IMR-90 (cell line): Measurements from ENCODE around the gene SLC31A1.

ENCODE experiments used
- BHLHE40 ChIP-seq: fragments of 150-350 bp; IDR thresholded peaks from 2 replicates; pipeline ENCODE4 v1.6.1; 2016; ENCODE audit warnings: mild to moderate bottlenecking, low read depth, low read length
- CEBPB ChIP-seq: IDR thresholded peaks from 2 replicates; pipeline ENCODE4 v1.6.1; 2012; ENCODE audit warnings: low read depth, low read length, improper control_type of control experiment
- CHD1 ChIP-seq: IDR thresholded peaks from 2 replicates; pipeline ENCODE4 v1.6.1; 2012; ENCODE audit warnings: low read depth, low read length, improper control_type of control experiment
- FOS ChIP-seq: fragments of 150-350 bp; IDR thresholded peaks from 2 replicates; pipeline ENCODE4 v1.6.1; 2016; ENCODE audit warnings: low read depth, low read length
- MAFK ChIP-seq: IDR thresholded peaks from 2 replicates; pipeline ENCODE4 v1.6.1; 2012; ENCODE audit warnings: low read depth, low read length, improper control_type of control experiment
- NFE2L2 ChIP-seq: fragments of 150-350 bp; IDR thresholded peaks from 2 replicates; pipeline ENCODE4 v1.6.1; 2016; ENCODE audit warnings: low read depth, mild to moderate bottlenecking, low read length
- POLR2A ChIP-seq: IDR thresholded peaks from 2 replicates; pipeline ENCODE4 v1.6.1; 2012; ENCODE audit warnings: mild to moderate bottlenecking, low read depth, low read length
- RAD21 ChIP-seq: IDR thresholded peaks from 2 replicates; pipeline ENCODE4 v1.6.1; 2012; ENCODE audit warnings: low read length, improper control_type of control experiment
- SMC3 ChIP-seq: fragments of 150-350 bp; IDR thresholded peaks from 2 replicates; pipeline ENCODE4 v1.6.1; 2016; ENCODE audit warnings: low read depth, mild to moderate bottlenecking, antibody characterized with exemption, low read length, moderate library complexity
- TF ChIP-seq, protein P1 (sequence below): fragments of 150-350 bp; IDR thresholded peaks from 2 replicates; pipeline ENCODE4 v1.6.1; 2016; ENCODE audit warnings: low read depth, mild to moderate bottlenecking, low read length, moderate library complexity, borderline replicate concordance
- TF ChIP-seq, protein P2 (sequence below): conservative IDR thresholded peaks from 2 replicates; pipeline ENCODE4 v1.5.1; 2012; ENCODE audit warnings: mild to moderate bottlenecking, low read depth, low read length, improper control_type of control experiment
- TF ChIP-seq, protein P3 (sequence below): fragments of 150-350 bp; IDR thresholded peaks from 2 replicates; pipeline ENCODE4 v1.6.1; 2017; ENCODE audit warnings: mild to moderate bottlenecking, antibody characterized with exemption, low read length, low read depth

DNA sequence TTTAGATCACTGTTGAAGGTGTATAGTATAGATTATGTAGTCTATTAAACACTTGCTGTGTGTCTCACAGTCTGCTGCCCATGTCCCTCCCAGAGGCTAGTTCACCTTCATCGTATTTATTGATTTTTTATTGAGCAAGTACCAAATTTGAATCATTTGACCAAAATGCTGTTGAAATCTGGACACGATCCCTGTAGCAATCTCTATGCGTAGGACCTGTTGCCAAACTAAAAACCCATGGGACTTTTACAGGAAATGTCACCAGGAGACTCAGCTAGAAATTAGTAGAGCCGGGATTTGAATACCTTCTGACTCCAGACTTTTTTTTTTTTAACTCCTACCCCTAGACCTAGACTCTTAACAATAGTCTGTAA lies 17.5 kb downstream of the SLC31A1 start:
- TF ChIP-seq, protein P1, sequence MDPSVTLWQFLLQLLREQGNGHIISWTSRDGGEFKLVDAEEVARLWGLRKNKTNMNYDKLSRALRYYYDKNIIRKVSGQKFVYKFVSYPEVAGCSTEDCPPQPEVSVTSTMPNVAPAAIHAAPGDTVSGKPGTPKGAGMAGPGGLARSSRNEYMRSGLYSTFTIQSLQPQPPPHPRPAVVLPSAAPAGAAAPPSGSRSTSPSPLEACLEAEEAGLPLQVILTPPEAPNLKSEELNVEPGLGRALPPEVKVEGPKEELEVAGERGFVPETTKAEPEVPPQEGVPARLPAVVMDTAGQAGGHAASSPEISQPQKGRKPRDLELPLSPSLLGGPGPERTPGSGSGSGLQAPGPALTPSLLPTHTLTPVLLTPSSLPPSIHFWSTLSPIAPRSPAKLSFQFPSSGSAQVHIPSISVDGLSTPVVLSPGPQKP: no peak
- TF ChIP-seq, protein P2, sequence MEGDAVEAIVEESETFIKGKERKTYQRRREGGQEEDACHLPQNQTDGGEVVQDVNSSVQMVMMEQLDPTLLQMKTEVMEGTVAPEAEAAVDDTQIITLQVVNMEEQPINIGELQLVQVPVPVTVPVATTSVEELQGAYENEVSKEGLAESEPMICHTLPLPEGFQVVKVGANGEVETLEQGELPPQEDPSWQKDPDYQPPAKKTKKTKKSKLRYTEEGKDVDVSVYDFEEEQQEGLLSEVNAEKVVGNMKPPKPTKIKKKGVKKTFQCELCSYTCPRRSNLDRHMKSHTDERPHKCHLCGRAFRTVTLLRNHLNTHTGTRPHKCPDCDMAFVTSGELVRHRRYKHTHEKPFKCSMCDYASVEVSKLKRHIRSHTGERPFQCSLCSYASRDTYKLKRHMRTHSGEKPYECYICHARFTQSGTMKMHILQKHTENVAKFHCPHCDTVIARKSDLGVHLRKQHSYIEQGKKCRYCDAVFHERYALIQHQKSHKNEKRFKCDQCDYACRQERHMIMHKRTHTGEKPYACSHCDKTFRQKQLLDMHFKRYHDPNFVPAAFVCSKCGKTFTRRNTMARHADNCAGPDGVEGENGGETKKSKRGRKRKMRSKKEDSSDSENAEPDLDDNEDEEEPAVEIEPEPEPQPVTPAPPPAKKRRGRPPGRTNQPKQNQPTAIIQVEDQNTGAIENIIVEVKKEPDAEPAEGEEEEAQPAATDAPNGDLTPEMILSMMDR: no peak
- TF ChIP-seq CHD1 (no peak), POLR2A (no peak), MAFK (no peak), SMC3 (no peak), RAD21 (no peak), NFE2L2 (no peak), FOS (no peak), BHLHE40 (no peak), CEBPB (no peak)
- TF ChIP-seq, protein P3, sequence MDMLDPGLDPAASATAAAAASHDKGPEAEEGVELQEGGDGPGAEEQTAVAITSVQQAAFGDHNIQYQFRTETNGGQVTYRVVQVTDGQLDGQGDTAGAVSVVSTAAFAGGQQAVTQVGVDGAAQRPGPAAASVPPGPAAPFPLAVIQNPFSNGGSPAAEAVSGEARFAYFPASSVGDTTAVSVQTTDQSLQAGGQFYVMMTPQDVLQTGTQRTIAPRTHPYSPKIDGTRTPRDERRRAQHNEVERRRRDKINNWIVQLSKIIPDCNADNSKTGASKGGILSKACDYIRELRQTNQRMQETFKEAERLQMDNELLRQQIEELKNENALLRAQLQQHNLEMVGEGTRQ: no peak
